ENCODE data around the gene ARHGAP22.

Gene ARHGAP22

DNA sequence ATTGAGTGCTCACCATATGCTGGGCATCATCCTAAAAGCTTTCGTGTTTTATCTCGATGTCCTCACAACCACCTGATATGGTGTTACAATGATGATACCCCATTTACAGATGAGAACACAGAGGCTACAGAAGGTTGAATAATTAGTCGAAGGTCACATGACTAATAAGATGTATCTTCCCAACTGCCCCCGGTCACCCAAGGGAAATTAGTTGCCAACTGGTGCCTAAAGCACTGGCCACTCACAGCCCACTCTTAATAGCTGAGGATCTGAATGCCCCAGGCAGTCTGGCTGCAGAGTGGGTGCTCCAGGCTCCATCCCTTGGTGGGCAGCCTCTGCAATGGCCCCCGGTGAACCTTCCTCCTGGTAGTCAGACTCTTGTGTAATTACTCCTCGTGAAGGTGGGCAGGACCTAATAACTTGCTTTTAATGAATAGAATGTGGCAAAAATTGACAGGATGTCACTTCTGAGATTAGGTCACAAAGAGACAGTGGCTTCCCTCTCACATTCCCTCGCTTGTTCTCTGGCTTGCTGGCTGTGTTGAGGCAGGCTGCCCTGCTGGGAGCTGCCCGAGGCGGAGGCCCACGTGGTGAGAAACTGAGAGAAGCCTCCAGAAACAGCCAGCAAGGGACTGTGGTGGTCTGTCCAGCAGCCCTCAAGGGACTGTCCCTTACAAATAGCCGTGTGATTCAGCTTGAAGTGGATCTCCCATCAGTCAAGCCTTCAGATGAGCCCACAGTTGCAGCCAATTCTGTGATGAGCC is 109.4 kb downstream of the ARHGAP22 start:
- no peak for DNase-seq

DNA sequence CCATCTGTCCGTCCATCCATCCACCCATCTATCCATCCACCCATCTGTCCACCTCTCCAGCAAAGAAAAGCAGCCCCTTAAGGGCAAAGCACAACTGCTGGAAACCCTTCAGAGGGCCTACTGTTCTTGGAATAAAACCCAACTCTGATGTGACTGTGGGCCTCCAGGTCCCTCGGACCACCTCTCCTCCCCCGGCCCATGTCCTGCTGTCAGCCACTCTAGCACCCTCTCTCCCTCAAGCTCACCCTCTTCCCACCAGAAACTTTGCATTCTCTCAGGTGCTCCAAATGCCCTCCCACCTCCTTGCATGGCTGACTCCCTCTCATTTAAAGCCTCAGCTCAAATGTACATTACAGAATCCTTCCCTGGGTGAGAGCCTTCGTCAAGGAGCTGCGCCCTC is 110.3 kb downstream of the ARHGAP22 start:
- DNase-seq = no peak

DNA sequence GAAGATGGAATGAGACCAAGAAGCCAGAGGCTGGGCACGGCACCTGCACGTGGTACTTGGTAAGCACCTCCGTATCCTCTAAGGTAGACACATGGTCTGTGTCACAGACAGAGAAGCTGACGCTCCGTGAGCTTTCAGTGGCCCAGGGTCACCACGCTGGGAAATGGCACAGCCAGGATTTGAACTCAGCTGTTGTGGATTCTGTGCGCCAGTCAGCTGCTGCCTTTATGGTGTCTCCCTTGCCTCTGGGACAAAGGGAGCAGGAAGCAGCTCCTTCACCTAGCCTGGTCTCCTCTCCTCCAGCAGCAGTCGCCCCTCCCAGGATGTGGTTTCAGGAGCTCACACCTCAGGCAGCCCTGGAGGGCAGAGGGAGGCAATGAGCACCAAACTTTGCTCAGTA is 110.8 kb downstream of the ARHGAP22 start:
- no peak for DNase-seq

DNA sequence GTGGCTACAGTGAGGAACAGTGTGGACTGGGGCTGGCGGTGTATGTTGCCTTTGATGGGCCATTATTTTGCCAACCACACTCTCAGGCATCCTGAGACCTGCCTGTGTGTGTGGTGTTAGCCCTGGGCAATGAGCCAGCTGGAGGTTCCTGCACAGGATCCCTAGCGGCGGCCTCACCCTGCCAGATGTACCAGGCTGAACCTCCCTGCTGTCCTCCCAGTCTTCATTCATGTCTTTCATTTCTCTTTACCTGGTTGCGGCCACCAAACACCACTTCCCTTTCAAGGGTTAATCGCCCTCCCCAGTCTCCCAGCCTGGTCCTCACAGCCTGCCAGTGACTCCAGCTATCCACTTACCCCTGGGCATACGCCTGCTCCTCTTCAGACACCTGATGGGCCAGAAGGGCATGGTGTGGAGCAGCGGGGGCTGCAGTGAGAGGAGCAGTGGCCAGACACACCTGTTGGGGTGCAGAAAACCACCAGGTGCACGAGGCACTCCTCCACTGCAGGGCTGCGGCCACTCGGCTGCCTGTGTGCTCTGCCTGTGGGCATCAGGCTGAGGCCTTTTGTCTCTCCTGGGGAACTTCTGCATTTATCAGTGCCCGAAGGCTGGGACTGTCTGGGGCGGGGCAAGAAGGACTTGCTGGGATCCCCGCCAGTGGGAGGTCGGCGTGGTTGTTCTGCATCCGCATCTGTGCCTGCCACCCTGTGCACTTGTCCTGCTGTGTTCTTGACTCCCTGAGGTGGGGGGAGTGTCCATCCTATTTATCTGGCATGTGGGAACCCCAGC is 111.6 kb downstream of the ARHGAP22 start:
- no peak for DNase-seq

DNA sequence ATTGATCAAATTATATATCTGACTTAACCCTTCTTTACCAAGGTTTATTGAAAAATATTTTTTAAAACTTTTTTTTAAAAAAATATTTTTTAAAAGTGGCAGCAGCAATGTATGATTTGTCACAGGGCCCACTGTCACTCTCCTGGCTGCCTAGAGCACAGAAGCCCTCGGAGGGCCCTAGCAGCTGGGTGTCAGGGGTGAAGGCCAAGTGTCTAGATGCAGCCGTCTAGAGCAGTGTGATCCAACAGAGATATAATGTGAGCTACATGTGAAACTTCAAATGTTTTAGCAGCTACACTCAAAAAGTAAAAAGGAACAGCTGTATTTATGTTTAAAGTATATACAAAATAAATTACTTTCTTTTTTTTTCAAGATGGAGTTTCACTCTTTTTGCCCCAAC is 112.7 kb downstream of the ARHGAP22 start:
- DNase-seq = no peak

DNA sequence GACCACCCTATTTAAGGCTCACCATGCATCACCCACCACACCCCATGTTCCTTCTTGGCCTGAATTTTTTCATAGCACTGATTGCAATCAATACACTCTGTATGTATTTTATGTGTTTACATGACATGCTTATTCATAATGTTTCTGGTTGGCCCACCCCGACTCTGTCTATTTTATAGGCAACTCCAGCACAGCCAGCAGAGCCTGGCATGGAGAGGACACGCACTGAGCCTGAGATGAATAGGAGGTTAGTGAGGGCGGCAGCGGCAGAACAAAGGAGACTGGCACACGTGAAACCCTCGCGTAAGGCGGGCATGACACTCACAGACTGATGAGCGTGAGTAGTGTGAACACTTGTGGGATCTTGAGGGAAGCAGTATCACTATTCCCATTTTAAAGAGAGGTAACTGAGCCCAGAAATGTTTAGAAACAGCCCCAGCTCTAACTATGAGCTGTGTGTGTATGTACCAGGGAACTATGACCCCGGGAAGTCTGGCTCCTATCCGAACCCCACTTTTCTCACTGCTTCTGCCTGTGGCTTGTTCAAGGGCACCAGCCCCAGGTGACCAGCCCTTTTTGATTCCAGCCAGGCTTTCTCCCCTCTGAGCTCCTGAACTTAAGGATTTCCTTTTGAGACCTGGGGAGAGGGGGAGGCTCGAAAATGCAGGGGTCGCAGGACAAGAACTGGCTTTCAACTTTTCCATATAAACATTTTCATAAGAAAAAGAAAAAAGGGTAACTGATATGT is 113.3 kb downstream of the ARHGAP22 start:
- no peak for DNase-seq

DNA sequence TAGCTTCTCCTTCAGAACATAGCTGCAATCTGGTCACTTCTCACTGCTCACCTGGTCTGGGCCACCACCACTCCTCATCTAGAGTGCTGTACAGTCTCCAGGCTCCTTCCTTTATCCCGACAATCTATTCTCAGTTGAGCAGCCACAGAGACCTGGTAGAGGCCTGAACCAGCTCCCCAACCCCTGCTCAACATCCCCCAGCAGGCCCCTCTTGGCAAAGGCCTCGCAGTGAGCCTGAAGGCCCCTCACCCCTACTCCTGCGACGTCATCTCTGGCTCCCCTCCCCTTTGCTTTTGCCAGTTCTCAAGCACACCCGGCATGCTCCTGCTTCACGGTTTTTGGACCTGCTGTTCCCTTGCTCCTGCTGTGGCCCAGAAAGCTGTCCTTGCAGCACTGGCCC is 113.9 kb downstream of the ARHGAP22 start:
- no peak for DNase-seq

DNA sequence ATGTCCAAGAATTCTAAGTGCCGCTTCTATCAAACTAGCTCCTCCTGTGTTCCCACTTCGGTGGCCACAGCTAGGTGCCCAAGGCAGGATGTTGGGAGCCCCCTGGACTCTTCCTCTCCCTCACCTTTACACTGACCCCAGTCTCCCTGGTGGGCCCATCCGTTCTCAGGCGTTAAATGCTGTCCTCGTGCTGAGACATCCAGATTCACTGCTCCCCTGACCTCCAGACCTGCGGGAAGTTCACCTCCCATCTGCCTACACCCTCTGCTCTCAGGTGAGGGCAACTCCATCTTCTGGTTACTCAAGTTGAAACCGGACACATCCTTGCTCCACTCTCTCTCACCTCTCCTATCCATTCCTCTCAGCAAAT is 114.3 kb downstream of the ARHGAP22 start:
- no peak for DNase-seq

DNA sequence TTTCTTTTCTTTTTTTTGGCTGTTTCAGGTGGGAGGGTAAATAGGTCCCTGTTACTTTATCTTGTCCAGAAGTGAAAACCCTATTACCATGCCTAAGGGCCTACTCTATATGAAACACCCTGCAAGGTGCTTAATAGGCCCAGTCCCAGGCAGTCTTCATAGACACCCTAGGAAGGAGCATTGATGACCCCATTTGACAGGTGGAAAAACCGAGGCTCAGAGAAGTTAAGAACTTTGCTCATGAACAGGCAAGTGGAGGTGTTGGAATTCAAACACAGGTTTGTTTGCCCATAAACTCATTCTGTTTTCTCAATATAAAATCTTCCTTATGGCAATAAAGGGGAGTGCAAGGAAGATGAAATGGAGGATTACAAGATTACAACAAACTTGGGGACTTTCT is 115.8 kb downstream of the ARHGAP22 start:
- DNase-seq = no peak

DNA sequence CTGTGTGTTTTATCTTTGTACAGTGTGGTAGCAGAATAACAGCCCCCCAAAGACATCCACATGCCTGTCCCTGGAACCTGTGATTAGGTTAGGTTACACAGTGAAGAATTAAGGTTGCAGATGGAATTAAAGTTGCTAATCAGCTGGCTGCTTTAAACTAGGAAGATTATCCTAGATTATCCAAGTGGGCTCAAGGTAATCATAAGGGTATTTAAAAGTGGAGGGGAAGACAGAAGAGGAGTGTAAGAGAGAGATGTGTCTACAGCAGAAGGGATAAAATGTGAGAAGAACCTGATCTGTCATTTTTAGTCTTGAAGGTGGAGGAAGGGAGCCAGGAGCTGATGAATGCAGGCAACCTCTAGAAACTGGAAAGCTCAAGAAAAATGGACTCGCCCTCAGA is 117.6 kb downstream of the ARHGAP22 start:
- DNase-seq = no peak

DNA sequence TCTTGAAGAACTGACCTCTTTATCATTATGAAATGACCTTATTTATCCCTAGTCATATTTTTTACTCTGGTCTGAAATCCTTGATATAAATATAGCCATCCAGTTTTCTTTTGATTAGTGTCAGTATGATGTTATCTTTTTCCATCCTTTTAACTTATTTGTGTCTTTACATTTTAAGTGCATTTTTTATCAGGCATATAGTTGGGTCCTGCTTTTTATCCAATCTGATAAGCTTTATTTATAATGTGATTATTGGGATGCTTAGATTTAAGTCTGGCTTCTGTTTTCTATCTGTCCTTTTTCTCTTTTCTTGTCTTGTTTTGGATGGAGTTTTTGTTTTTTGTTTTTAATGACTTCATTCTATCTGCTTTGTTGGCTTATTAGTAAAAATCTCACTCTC is 119.2 kb downstream of the ARHGAP22 start:
- DNase-seq = no peak

DNA sequence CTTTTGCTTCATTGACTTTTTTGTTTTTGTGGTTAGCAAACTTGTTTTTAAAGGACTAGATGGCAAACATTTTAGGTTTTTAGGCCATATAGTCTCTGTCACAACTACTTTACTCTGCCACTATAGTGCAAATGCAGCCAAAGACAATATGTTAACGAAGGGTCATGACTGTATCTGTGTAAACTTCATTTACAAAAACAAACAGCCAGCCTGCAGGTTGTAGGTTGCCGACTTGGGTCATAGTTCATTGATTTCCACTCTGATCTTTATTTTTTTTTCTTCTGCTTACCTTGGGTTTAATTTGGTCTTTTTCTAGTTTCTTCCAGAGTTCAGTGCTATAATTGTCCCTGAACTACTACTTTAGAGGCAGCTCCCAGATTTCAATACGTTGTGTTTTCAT is 120.0 kb downstream of the ARHGAP22 start:
- DNase-seq = no peak

DNA sequence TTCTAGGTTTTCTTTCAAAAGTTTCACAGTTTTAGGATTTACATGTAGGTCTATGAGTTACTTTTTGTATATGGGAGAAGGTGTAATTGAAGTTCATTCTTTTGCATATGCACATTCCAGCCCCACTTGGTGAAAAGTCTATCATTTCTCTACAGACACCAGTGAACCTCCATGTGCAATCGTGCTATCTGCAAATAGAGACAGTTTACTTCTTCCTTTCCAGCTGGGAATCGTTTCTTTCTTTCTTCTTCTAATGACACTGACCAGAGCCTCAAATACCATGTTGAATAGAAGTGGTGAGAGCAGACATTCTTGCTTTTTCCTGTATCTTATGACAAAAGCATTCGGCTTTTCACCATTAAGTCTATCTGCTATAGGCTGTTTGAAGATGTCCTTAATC is 122.7 kb downstream of the ARHGAP22 start:
- no peak for DNase-seq

DNA sequence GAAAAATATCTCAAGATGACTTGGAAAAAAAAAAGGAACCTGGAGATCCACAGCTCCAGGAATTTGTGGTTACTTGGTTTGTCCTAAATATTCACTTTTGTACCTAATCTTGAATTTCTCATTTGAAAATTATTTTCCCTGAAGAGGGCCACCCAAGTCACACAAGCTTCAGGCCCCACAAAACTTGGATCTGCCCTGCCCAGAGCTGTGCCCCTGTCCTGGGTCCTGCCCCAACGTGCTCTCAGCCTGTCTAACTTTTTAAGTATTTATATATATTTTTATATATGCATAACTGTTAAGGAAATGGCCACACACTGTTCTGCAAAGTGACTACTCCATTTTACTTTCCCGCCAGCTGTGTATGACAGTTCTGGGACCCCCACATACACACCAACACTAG is 123.5 kb downstream of the ARHGAP22 start:
- no peak for DNase-seq

DNA sequence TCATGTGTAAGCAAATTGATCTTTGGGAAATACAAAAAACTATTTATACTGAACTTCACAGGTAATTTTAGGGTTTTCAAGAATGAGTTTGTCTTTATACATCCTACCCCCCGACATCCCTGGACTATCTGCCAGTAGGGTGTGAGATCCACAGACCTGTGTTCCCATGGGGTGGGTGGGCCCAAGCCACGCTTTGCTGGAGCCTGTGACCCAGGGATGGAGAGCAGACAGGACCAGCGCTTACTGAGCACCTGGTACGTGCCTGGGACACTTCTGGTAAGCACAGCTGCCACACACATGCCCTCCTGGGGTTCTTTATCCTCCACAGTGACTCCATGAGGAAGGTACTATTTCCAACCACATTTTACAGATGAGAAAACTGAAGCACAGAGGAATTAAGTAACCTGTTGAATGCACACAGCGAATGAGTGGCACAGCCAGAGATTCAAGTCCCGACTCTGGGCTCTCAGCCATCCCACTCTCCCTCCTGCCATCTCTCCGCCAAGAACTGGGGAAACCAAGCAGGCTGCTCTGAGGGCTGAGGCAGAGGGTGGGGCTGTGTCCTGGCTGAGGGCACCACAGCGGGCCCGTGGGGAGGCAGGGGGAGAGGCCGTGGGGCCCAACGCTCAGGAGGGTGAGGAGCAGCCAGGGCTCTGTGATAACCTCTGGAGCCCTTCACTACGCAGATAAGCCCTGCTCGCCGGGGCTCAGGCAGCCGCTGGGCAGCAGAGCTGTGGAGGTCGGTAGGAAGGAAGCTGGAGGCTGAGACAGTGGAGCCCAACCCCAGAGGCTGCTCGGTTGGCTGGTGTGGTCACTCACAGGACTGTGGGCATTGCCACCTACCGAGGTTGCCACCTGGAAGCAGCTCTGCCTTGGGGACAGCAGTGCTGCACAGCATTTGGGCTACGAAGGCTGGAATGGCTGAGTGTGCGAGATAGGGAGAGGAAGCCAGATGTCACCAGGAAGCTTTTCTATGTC is 124.2 kb downstream of the ARHGAP22 start:
- no peak for DNase-seq

DNA sequence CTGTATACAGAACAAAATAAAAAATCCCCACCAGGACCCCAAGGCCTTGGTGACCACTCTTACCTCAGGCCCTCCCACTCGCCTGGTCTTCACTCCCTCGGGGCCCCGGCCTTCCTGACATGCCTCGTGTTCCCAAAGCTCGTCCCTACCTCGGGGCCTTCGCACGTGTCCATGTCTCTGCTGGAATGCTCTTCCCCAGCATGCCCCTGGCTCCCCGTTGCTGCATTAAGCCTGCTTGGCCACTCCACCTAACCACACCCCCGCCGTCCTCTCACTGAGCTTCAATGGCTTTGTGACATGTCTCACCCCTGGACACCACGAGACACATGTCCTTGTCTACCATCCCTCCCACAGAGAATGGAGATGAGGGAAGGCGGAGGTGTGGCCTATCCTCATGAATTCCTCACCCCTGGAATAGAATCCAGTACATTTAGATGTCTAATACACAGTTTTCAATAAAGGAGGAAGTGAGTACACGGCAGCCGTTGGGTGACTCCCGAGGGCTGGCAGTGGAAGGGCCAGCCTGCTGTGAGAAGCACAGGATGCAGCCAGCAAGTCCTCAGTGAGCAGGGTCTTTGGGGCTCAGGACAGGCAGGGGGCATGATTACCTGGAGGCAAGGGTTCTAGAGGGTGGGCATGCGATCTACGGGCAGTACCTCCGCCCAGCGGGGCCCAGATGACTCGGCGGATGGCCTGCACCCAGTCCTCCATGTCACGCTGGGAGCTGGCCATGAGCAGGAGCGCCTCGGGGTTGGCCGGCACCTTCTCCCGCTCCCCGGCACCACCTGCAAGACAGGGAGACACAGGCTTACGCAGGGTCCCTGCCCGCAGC is 125.7 kb downstream of the ARHGAP22 start:
- no peak for DNase-seq

DNA sequence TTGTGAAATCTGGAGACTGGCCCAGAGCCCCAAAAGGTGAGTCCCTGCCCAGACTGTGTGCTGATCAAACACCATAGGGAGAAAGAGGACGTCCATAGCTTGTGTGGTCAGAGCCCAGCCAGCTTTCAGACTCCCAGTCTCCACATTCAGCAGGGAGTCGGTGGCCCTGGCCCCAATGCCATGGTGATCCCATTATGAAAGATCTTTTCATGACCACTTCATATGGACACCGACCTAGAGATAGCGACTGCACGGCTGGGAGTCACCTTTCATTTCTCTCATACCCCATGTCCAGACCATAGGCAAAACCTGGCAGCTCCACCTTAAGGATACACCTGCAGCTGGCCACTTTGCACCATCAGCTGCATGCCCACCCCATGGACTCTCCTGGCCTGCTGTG is 126.4 kb downstream of the ARHGAP22 start:
- DNase-seq = no peak

DNA sequence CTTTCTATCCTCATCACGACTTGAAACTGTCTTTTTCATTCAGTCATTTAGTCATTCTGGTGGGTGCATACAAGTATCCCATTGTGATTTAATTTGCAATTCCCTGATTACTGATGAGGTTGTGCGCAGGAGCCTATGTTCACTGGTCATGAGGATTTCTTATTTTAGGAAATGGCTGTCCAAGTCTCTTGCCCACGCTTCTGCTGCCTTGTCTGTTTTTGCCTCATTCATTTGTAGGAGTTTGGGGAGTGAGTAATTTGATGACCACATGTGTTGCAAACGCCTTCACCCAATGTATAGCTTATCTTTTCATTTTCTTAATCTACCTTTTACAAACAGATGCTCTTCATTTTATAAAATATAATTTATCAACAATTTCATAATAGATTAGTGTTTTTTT is 127.3 kb downstream of the ARHGAP22 start:
- DNase-seq = no peak

DNA sequence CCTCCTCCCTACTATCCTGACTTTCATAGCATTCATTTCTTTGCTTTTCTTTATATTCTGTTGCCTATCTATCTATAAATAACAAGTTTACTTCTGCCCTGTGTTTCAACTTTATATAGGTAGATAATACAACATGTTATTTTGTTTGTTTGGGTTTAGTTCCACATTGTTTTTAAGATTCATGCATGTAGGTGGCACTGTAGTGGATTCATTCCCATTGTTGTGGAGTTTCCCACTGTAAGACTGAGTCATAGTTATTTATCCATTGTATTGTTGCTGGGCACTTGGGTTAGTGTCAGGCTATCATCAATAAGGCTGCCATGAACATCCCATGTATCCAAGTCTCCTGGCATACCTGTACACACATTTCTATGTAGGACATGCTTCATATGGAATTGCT is 127.7 kb downstream of the ARHGAP22 start:
- no peak for DNase-seq

DNA sequence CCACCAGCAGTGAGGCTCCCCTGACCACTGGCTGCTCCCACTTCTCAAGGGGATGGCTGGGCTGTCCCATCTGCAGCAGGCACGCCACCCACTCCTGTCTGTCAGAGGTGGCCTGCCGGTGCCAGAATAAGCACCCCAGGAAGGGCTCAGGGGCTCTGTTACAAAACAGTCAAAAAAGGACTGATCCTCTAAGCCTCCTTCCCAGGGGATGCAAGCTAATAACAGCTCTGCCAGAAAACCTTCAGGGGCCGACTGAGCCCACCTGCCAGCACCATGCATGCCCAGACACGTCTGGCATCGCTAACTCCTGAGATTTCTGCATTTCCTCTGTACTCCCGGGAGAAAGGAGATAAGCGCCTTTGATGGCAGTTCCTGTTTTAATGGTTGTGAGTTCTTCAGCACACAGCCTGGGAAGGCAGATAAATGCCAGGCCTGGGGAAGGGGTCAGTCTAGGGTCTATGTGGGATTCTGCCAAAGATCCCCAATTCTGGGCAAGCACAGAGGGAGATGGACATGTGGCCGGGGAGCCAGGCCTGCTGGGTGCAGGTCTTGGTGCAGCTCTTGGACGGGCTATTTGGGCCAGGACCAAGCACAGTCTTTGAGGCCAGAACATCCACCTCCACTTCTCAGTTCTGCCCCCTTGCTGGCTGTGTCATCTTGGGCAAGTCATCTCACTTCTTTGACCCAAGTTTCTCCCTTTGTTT is 128.4 kb downstream of the ARHGAP22 start:
- no peak for DNase-seq

DNA sequence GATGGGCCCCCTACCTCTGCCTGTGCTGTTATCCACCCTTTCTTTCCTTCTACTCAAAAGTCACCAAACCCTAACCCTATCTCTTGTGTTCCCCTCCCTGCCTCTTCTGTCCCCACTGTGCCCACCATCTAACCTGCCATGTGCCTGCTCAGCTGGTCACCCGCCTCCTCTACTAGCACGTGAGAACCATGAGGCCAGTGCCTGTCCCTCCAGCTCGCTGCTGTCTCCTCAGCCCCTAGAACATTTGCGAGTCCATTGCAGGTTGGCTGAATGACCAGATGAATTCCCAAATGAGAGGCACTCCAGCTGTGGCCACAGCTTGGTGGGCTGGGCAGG is 129.0 kb downstream of the ARHGAP22 start:
- no peak for DNase-seq

Measured in stimulated activated CD4-positive, alpha-beta T cell treated with anti-CD3 and anti-CD28 coated beads, Interleukin-4, amount 100 ng/mL, for 4 hours (primary cell).